Tibial artery (tissue), 4 donors: ENCODE results near the gene CALD1.
A peak's percentile ranks its signal among the peaks of the same experiment; 100 is the strongest.

Experiments
- DNase-seq, 2 donors: peaks; one replicate each; pipeline ENCODE4 v3.0.0-alpha.2; 2019
- H3K27ac ChIP-seq, 2 donors: fragments of 200-600 bp; sonication (generic) in 1 of 2; 1 replicate in 1 of 2; 2 replicates in 1 of 2; pipeline ENCODE4 v1.5.1; 2018 to 2019; ENCODE audit warnings: mild to moderate bottlenecking in 1 of 2
- H3K27me3 ChIP-seq, 2 donors: fragments of 200-600 bp; sonication (generic) in 1 of 2; one replicate each; pipeline versions ENCODE4 v1.5.1 to v1.6.0; 2016 to 2019
- H3K36me3 ChIP-seq, 3 donors: fragments of 200-600 bp; sonication (generic) in 2 of 3; one replicate each; pipeline ENCODE4 v1.5.1; 2016 to 2019; ENCODE audit warnings: mild to moderate bottlenecking in 2 of 3
- H3K4me1 ChIP-seq, 4 donors: fragments of 200-600 bp; sonication (generic) in 2 of 4; 1 replicate in 3 of 4; 2 replicates in 1 of 4; pipeline ENCODE4 v1.5.1; 2016 to 2019
- H3K4me3 ChIP-seq, 2 donors: fragments of 200-600 bp; sonication (generic) in 1 of 2; 1 replicate in 1 of 2; 2 replicates in 1 of 2; pipeline ENCODE4 v1.5.1; 2018 to 2019; ENCODE audit warnings: mild to moderate bottlenecking in 2 of 2
- H3K9me3 ChIP-seq, 3 donors: fragments of 200-600 bp; sonication (generic) in 1 of 3; one replicate each; pipeline ENCODE4 v1.5.1; 2016 to 2019
- CTCF ChIP-seq, 2 experiments: fragments of 200-600 bp in 1 of 2; fragments of 450-650 bp in 1 of 2; IDR thresholded peaks; one replicate each; pipeline ENCODE4 v1.5.1; 2017 to 2019; ENCODE audit warnings: antibody characterized with exemption in 2 of 2, mild to moderate bottlenecking in 1 of 2, moderate library complexity in 1 of 2
- intact Hi-C: fragments of 100-400 bp; cut with DNase I; formaldehyde crosslinking; loops from one replicate; pipeline ENCODE4 v1.15.0; 2023; ENCODE audit warnings: low total_unique reads

Gene CALD1

GRCh38 chr7:134910968-134911367, 131.5 kb downstream of the CALD1 start:
- TF ChIP-seq CTCF (IDR thresholded peaks at IDR 0.05) = no peak
- H3K9me3 ChIP-seq = no peaks in the 10 kb centered on the region
- no peak for DNase-seq
- H3K4me3 ChIP-seq = no peak overlapping the region
- H3K27ac ChIP-seq = peak overlapping the region in 1 of 2 donors; percentile 67
- peaks cover 3 to 10% (median 10%) of the 10 kb centered on the region in 3 donors for H3K36me3 ChIP-seq
- intact Hi-C loops = no loop called here
- peaks cover 0 to 92% (median 43%) of the 10 kb centered on the region in 4 donors for H3K4me1 ChIP-seq
- no peaks in the 10 kb centered on the region for H3K27me3 ChIP-seq

- H3K4me1 ChIP-seq = peaks cover 0 to 89% (median 24%) of the 10 kb centered on the region in 4 donors
- no peak for DNase-seq
- intact Hi-C loops = no loop called here
- no peak for TF ChIP-seq CTCF (IDR thresholded peaks at IDR 0.05)
- peak overlapping the region; percentile 39 to 41 for H3K27ac ChIP-seq
- no peak overlapping the region for H3K4me3 ChIP-seq
- peaks cover 4 to 15% (median 11%) of the 10 kb centered on the region in 3 donors for H3K36me3 ChIP-seq
- H3K9me3 ChIP-seq = no peaks in the 10 kb centered on the region
- no peaks in the 10 kb centered on the region for H3K27me3 ChIP-seq
These were observed 136.9 kb downstream of the CALD1 start for GRCh38 chr7:134916171-134916883.

GRCh38 chr7:134919240-134919641, 139.8 kb downstream of the CALD1 start:
- intact Hi-C loops = no loop called here
- Histone ChIP-seq H3K4me1 (peaks cover 0 to 94% (median 24%) of the 10 kb centered on the region in 4 donors), H3K27ac (peak overlapping the region; percentile 4 to 39), H3K36me3 (peaks cover 4 to 15% (median 11%) of the 10 kb centered on the region in 3 donors), H3K9me3 (no peaks in the 10 kb centered on the region), H3K4me3 (no peak overlapping the region), H3K27me3 (no peaks in the 10 kb centered on the region)
- TF ChIP-seq CTCF (IDR thresholded peaks at IDR 0.05) = no peak
- no peak for DNase-seq

GRCh38 chr7:134920026-134920753, 140.8 kb downstream of the CALD1 start:
- Histone ChIP-seq H3K4me3 (no peak overlapping the region), H3K36me3 (peaks cover 4 to 12% (median 9%) of the 10 kb centered on the region in 3 donors), H3K4me1 (peaks cover 0 to 91% (median 20%) of the 10 kb centered on the region in 4 donors), H3K27ac (peak overlapping the region; percentile 19 to 42), H3K9me3 (no peaks in the 10 kb centered on the region), H3K27me3 (no peaks in the 10 kb centered on the region)
- no peak for TF ChIP-seq CTCF (IDR thresholded peaks at IDR 0.05)
- no peak for DNase-seq
- intact Hi-C loops = no loop called here

GRCh38 chr7:134922720-134923704, 143.6 kb downstream of the CALD1 start:
- DNase-seq = no peak
- Histone ChIP-seq H3K27ac (peak overlapping the region; percentile 3 to 7), H3K4me1 (peaks cover 0 to 88% (median 11%) of the 10 kb centered on the region in 4 donors), H3K4me3 (no peak overlapping the region), H3K27me3 (no peaks in the 10 kb centered on the region), H3K36me3 (no peaks in the 10 kb centered on the region), H3K9me3 (no peaks in the 10 kb centered on the region)
- TF ChIP-seq CTCF (IDR thresholded peaks at IDR 0.05) = no peak
- intact Hi-C loops = no loop called here
